ENCODE data around the gene BCORL1. TPM values are rescaled to one million over a fixed set of nuclear protein-coding genes. Genes with fewer than 3 reads are reported as not detected.

The BCORL1 gene, protein sequence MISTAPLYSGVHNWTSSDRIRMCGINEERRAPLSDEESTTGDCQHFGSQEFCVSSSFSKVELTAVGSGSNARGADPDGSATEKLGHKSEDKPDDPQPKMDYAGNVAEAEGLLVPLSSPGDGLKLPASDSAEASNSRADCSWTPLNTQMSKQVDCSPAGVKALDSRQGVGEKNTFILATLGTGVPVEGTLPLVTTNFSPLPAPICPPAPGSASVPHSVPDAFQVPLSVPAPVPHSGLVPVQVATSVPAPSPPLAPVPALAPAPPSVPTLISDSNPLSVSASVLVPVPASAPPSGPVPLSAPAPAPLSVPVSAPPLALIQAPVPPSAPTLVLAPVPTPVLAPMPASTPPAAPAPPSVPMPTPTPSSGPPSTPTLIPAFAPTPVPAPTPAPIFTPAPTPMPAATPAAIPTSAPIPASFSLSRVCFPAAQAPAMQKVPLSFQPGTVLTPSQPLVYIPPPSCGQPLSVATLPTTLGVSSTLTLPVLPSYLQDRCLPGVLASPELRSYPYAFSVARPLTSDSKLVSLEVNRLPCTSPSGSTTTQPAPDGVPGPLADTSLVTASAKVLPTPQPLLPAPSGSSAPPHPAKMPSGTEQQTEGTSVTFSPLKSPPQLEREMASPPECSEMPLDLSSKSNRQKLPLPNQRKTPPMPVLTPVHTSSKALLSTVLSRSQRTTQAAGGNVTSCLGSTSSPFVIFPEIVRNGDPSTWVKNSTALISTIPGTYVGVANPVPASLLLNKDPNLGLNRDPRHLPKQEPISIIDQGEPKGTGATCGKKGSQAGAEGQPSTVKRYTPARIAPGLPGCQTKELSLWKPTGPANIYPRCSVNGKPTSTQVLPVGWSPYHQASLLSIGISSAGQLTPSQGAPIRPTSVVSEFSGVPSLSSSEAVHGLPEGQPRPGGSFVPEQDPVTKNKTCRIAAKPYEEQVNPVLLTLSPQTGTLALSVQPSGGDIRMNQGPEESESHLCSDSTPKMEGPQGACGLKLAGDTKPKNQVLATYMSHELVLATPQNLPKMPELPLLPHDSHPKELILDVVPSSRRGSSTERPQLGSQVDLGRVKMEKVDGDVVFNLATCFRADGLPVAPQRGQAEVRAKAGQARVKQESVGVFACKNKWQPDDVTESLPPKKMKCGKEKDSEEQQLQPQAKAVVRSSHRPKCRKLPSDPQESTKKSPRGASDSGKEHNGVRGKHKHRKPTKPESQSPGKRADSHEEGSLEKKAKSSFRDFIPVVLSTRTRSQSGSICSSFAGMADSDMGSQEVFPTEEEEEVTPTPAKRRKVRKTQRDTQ (N-terminal part only)
- total RNA-seq (2014; rRNA removed; shearing (Covaris generic); ENCODE audit: low replicate concordance), result 0.13 and 0.39 TPM in 2 replicates

DNA sequence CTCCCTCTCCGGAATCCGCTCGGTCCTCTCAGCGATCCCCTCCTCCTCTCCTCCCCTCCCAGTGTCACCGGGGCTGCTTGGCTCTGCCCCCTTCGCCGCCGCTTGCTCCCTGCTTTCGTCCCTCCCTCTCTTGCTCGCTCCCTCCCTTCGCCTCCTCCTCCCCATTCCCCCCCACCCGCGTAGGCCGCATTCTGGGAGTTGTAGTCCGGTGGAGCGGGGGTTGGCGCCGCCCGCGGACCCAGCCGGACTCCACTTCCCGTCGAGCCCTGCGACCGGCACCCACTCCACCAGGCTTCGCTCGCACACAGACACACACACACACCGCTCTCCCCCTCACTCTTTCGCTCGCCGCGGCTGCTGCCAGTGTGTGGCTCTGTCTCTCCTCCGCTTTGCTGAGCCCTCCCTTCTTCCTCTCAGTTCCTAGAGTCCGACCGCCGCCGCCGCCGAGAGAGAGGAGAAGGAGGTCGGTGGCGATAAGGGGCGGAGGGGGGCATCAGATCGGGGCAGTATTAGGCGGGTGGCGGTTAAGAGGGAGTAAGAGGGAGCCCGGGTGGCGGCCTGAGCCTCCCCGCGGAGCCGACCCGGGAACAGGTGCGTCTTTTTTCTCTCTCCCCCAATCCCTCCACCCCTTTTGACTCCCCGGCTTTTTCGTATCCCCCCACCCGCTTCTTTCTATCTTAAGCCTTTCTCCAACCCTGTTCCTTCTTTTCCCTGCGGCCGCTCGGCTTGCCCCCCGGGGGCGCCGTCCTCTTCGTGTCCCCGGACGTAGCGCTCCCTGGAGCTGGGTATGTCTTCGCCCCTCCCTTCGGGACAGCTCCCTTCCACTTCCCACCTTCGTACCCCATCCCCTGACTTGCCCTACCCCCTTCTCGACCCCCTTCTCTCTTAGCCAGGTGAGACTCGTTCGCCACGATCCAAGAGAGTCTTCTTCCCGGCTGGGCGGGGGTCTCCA, at the start of gene BCORL1:
BCORL1 (plus strand) TSS at position 336 of the 952 bp plus-strand sequence. CDS start 22,597 bp downstream, outside the sequence.
- Histone ChIP-seq H3K9me3 (no peaks in the 10 kb centered on the region), H3K27me3 (no peaks in the 10 kb centered on the region), H3K36me3 (no peaks in the 10 kb centered on the region), H3K4me3 (peak within 1 kb of the TSS; percentile 40)
- peak; percentile 91 for DNase-seq

DNA sequence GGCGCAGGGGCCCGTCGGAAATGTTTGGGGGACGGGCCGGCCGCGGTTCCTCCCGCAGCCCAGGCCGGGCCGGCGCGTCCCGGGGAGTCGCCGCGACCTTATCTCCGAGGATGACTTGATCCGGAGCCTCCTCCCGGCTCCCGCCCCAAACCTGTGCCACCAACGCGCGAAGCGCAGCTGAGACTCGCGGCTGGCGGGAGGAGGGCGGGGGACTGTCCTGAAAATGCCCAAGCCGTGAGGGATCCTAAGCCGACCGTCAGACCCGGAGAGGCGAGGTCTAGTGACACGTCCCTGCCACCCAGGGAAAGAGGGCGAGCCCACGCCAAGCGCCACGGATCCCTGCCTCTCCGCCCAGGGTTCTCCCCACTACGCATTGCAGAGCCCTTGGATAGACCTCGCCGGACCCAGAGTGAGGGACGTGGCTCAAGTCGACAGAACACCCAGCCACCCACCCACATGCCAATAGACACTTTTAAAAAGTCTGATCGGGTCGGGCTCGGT, 49.6 kb upstream of the BCORL1 start:
- H3K9me3 ChIP-seq, result no peaks in the 10 kb centered on the region
- H3K27me3 ChIP-seq, result no peaks in the 10 kb centered on the region
- peaks cover under 1% of the 10 kb centered on the region; the same call in 1 of the 2 replicates for H3K36me3 ChIP-seq
- peak; percentile 3 for DNase-seq
- H3K4me3 ChIP-seq, result peak overlapping the region; percentile 20

DNA sequence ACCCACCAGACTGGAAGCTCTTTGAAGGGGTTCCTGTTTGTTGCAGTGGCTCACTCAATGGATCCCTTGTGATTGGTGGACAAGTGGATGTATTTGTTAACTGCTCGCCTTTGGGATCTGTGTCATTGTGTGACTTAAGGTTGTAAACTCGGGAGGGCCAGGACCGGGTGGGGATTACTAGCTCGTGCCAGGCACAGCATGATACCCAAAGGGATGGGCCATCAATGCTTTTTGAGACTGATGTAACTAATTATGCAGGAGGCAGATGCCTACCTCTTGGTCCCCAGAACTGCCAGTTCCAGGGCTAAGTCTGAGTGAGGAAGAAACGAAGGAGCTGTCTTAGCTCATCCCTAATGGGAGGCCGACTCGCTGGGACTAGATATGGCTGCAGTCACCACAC, 48.7 kb upstream of the BCORL1 start:
- H3K27me3 ChIP-seq, result no peaks in the 10 kb centered on the region

GRCh38 chrX:129934461-129934860, 48.0 kb upstream of the BCORL1 start:
- H3K4me3 ChIP-seq, result no peak overlapping the region
- no peaks in the 10 kb centered on the region for H3K27me3 ChIP-seq
- no peaks in the 10 kb centered on the region for H3K9me3 ChIP-seq
- DNase-seq, result no peak
- no peaks in the 10 kb centered on the region for H3K36me3 ChIP-seq

More for the DNA sequence above, 48.7 kb upstream of the BCORL1 start:
- no peaks in the 10 kb centered on the region for H3K9me3 ChIP-seq
- no peak overlapping the region for H3K4me3 ChIP-seq
- no peak for DNase-seq
- H3K36me3 ChIP-seq, result no peaks in the 10 kb centered on the region

DNA sequence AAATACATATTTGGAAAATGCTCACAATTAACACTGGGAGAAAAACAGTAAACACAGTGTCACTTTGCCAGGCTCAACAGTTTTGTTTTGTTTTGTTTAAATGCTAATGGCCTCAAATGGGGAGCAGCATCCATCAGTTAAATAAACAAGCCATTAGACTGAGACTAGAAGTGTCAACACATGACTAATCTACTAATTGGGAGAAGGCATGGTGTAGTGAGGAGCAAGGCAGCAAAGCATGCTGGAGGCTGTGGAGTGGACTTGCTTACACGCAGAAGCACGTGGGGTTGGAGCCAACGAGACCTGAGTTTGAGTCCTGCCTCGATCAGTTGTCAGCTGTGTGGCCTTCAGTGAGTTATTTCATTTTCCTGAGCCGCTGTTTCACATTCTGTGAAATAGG, 47.5 kb upstream of the BCORL1 start:
- Histone ChIP-seq H3K9me3 (no peaks in the 10 kb centered on the region), H3K27me3 (no peaks in the 10 kb centered on the region), H3K36me3 (no peaks in the 10 kb centered on the region), H3K4me3 (no peak overlapping the region)
- DNase-seq, result no peak

DNA sequence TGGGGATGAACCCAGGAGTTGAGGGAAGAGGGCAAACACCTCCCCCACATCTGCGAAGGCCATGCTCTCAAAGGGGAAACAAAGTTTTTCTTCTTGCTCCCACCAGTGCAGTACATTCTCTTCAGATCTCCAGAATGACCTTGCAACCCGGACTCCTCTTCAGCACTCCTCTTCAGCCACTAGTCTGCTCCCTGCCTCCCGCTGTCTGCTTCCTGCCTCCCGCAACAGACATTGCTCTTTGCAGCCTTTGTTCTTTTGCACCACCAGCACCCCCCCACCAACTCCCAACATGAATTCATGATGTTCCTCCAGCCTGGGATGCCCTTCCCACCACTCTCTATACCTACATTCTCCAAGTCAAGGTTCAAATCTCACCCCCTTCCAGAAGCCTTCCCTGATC, 44.4 kb upstream of the BCORL1 start:
- Histone ChIP-seq H3K9me3 (no peaks in the 10 kb centered on the region), H3K27me3 (no peaks in the 10 kb centered on the region), H3K36me3 (no peaks in the 10 kb centered on the region), H3K4me3 (no peak overlapping the region)
- DNase-seq, result no peak

- H3K36me3 ChIP-seq, result no peaks in the 10 kb centered on the region
- H3K9me3 ChIP-seq, result no peaks in the 10 kb centered on the region
- H3K27me3 ChIP-seq, result no peaks in the 10 kb centered on the region
- DNase-seq, result no peak
- H3K4me3 ChIP-seq, result no peak overlapping the region
Measured at GRCh38 chrX:129939986-129940385, 42.4 kb upstream of the BCORL1 start.

GRCh38 chrX:129940721-129941120, 41.7 kb upstream of the BCORL1 start:
- Histone ChIP-seq H3K4me3 (no peak overlapping the region), H3K36me3 (no peaks in the 10 kb centered on the region)
- no peak for DNase-seq

GRCh38 chrX:129945131-129945530, 37.3 kb upstream of the BCORL1 start:
- no peak overlapping the region for H3K4me3 ChIP-seq
- no peak for DNase-seq
- no peaks in the 10 kb centered on the region for H3K27me3 ChIP-seq
- H3K9me3 ChIP-seq, result no peaks in the 10 kb centered on the region
- no peaks in the 10 kb centered on the region for H3K36me3 ChIP-seq

More at GRCh38 chrX:129940721-129941120, 41.7 kb upstream of the BCORL1 start:
- no peaks in the 10 kb centered on the region for H3K27me3 ChIP-seq
- no peaks in the 10 kb centered on the region for H3K9me3 ChIP-seq

DNA sequence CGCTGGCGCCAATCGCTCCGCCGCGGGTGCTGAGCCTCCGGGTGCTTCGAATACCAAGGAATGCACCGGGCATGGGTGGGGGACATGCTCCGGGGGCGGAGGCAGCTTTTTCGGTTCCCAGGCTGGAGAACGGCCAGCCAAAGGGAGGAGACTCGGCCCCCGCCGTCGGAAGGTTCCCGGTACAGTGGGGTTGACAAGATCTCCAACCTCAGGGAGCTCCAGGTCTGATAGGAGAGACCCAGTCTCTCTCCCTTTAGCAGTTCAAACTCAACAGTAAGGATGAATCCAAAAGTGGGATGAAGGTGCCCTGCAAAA, 29.1 kb upstream of the BCORL1 start:
- no peak for DNase-seq
- H3K36me3 ChIP-seq, result no peaks in the 10 kb centered on the region
- no peaks in the 10 kb centered on the region for H3K9me3 ChIP-seq
- H3K4me3 ChIP-seq, result no peak overlapping the region
- H3K27me3 ChIP-seq, result no peaks in the 10 kb centered on the region

- Histone ChIP-seq H3K27me3 (no peaks in the 10 kb centered on the region), H3K9me3 (no peaks in the 10 kb centered on the region), H3K36me3 (no peaks in the 10 kb centered on the region), H3K4me3 (no peak overlapping the region)
- DNase-seq, result no peak
Measured at GRCh38 chrX:129953881-129954280, 28.6 kb upstream of the BCORL1 start.

DNA sequence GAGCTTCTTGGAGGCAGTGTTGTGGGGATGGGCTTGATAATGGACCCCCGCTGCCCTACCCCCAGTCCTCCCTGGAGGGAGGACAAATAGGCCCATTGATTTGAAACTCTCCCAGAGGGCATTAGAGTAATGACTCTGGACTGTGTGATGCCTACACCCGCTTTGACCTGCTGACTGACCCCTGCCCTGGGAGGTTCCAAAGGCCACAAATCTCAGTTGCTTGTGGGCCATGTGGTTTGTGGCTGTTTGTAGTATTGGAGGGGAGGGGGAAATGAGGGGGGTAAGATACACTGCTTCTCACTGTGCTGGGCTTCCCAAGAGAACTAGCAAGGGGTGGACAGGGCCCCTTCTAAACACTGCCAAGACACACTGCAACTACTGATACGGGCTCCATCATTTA, 27.6 kb upstream of the BCORL1 start:
- Histone ChIP-seq H3K9me3 (no peaks in the 10 kb centered on the region), H3K4me3 (no peak overlapping the region)
- DNase-seq, result no peak

DNA sequence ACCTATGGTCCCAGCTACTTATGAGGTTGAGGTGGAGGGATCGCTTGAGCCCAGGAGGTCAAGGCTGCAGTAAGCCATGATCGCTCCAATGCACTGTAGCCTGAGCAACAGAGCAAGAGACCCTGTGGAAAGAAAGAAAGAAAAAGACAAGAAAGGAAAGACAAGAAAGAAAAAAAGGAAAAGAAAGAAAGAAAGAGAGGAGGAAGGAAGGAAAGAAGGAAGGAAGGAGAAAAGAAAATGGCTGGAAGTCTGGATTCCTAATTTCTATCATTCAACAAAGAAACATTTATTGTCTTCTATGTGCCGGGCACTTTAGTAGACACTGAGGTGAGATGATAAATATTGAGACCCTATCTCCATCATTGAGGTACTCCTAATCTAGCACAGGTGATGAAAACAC, 26.8 kb upstream of the BCORL1 start:
- Histone ChIP-seq H3K4me3 (no peak overlapping the region), H3K36me3 (no peaks in the 10 kb centered on the region), H3K9me3 (no peaks in the 10 kb centered on the region), H3K27me3 (no peaks in the 10 kb centered on the region)
- no peak for DNase-seq

More for the DNA sequence above, 27.6 kb upstream of the BCORL1 start:
- Histone ChIP-seq H3K36me3 (no peaks in the 10 kb centered on the region), H3K27me3 (no peaks in the 10 kb centered on the region)

GRCh38 chrX:129956145-129956544, 26.3 kb upstream of the BCORL1 start:
- Histone ChIP-seq H3K9me3 (no peaks in the 10 kb centered on the region), H3K36me3 (no peaks in the 10 kb centered on the region), H3K4me3 (no peak overlapping the region), H3K27me3 (no peaks in the 10 kb centered on the region)
- no peak for DNase-seq

GRCh38 chrX:129956765-129957164, 25.7 kb upstream of the BCORL1 start:
- no peaks in the 10 kb centered on the region for H3K9me3 ChIP-seq
- no peak overlapping the region; the same call in 1 of the 2 replicates for H3K4me3 ChIP-seq
- DNase-seq, result no peak
- H3K36me3 ChIP-seq, result no peaks in the 10 kb centered on the region
- H3K27me3 ChIP-seq, result no peaks in the 10 kb centered on the region

Data from MG63 (cell line).